Measurements from ENCODE around the gene CCDC27.
"Not testable (repeated sequence)": the region's sequence is repeated elsewhere in the genome, so short reads cannot be mapped to it uniquely, and the experiment has no call there.

The CCDC27 gene

GRCh38 chr1:3799976-3800685, 47.9 kb downstream of the CCDC27 start:
- DNase-seq = no peak

DNA sequence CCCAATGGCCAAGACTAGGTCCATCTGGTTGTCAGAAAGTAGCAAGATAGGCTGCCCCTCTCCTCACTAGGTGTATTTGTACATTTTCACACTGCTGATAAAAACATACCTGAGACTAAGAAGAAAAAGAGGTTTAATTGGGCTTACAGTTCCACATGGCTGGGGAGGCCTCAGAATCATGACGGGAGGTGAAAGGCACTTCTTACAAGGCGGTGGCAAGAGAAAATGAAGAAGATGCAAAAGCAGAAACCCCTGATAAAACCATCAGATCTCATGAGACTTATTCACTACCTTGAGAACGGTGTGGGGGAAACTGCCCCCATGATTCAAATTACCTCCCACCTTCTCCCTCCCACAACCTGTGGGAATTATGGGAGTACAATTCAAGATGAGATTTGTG, 48.5 kb downstream of the CCDC27 start:
- DNase-seq = not testable (repeated sequence)

GRCh38 chr1:3803905-3804626, 51.8 kb downstream of the CCDC27 start:
- DNase-seq = no peak

DNA sequence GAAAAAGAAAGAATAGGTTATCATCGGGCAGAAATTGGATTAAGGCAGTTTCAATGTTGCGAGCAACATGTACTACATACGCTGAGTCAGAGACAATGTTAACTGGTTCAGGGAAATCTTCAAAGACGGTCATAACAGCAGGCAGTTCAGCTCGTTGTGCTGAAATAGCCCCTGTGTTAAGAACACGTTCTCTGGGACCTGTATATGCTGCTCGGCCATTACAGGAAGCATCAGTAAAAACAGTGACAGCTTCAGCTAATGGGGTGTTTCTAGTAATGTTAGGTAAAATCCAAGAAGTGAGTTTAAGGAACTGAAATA, 52.3 kb downstream of the CCDC27 start:
- DNase-seq = not testable (repeated sequence)

GRCh38 chr1:3805038-3805437, 52.8 kb downstream of the CCDC27 start:
- no peak for DNase-seq

DNA sequence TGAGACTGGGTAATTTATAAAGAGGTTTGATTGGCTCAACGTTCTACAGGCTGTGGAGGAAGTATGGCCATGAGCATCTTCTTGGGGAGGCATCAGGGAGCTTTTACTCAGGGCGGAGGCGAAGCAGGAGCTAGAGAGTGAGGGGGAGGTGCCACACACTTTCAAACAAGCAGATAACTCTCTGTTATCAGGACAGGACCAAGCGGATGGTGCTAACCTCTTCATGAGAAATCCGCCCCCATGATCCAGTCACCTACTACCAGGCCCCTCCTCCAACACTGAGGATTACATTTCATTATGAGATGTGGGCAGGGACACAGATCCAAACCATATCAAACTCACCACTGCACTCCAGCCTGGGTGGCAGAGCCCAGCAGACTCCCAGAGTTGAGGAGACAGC, 55.5 kb downstream of the CCDC27 start:
- no peak for DNase-seq

GRCh38 chr1:3809680-3810079, 57.4 kb downstream of the CCDC27 start:
- no peak for DNase-seq

- not testable (repeated sequence) for DNase-seq
Measured at GRCh38 chr1:3810149-3810761, 58.0 kb downstream of the CCDC27 start.

DNA sequence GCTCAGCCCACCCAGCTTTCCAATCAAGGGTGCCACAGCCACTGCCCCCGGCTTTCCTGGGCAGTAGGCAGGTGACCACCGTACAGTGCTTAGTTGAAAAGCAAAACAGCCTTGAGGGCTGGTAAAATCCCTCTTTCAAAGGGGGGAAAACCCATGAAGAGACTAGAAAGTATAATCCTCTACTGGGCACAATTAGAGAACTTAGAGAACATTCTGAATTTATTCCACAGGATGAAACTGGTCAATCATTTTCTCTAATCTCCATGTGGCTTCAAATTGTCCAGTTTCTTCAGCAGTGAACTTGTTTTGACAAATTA, 59.3 kb downstream of the CCDC27 start:
- DNase-seq = no peak

DNA sequence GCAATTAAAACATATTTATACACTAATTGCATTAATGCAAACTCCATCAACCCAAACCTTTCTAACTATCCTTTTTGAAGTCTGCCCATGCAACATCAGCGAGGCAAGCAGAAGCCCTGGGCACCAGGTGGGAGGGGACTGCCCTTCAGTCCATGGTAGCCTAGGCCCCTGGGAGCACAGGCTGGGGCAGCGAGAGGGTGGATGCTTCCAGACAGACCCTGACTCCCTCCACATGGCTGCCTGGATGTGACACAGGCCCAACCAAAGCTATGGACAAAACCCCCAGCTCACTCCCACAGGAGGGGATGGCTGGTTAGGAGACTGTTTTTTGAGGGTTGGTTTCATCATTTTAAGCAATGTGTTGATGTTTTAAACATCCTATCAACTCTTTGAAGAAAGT, 61.8 kb downstream of the CCDC27 start:
- no peak for DNase-seq

- DNase-seq = no peak
Measured at GRCh38 chr1:3814771-3815561, 62.7 kb downstream of the CCDC27 start.

GRCh38 chr1:3816331-3817137, 64.3 kb downstream of the CCDC27 start:
- DNase-seq = no peak

- DNase-seq = no peak
Measured at GRCh38 chr1:3817138-3817740, 65.0 kb downstream of the CCDC27 start.

DNA sequence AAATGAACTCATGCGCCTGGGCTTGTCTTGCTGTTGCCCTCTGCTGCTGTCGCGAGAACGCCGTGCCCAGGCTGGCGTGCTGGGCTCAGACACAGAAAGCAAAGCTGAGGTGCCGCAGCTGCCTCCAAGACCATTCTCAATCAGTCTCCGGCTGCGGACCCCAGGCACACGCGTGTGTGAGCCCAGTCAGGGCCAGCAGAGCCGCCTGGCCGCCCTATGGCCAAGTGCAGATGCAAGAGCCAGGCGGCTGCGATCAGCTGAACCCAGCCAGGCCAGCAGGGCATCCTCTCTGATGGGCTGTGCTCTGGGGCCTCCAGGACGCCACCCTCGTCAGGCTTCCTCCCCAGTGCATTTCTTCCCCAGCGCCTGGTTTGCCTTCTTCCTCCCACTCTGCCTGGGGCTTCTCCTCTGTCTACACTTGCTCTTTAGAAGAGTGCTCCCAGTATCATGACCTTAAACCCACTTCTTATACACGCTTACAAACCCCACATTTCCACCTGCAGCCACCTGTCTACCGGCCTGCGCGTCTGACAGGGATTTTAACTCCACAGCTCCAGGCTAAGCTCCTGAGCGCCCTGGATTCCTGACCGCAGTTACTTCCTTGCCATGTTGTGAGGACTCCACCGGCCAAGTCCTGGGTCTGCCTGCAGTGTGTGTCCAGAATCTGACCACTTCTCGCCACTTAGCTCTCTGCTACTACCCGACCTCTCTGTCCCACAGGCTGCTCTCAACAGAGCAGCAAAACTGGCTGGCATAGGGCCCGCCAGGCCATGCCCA, 65.8 kb downstream of the CCDC27 start:
- DNase-seq = no peak

- no peak for DNase-seq
Measured at GRCh38 chr1:3819771-3820200, 67.5 kb downstream of the CCDC27 start.

DNA sequence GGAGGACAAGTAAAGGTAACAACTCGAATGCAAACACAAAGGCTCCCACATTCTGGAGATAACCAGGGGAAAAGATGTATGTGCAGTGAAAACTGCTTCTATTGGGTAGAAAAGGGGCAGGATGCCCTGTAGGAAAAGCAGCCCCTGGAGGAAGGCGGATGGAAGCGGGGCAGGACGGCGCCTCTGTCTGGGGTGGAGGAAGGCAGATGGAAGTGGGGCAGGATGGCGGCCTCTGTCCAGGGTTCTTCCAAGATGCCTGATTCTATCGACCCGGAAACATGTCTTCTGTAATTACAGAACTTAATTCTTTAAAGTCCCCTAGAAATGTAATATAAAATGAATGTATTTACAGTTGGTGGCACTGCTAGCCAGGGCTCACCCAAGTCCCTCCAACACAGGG, 68.1 kb downstream of the CCDC27 start:
- no peak for DNase-seq

DNA sequence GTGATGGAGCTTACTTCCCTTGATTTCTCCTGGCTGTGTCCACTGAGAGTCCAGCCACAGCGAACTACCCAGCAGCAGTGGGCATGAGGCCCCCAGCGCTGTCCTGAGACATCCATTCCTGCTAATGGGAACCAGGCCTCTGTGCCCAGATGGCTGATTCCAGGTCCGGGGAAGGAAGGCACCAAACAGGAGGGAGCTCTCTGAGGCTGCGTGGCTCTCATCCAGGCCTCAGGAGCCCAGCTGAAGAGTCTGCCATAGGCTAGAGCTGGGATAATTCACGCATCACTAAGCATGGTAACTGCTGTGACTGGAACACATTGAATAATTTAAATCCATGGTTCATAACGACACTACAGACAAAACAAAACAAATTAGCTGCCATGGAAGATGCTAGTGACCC, 68.8 kb downstream of the CCDC27 start:
- DNase-seq = no peak
